Nephron progenitor cell (in vitro differentiated cells): ENCODE data around the gene FBXL7.

Source experiments
- DNase-seq: peaks from one replicate; pipeline ENCODE4 v3.0.0; 2021
- H3K27ac Mint-ChIP-seq: 2 replicates; pipeline ENCODE4 v1.8.0; 2021; ENCODE audit warnings: mild to moderate bottlenecking, moderate library complexity, mixed read lengths
- H3K27me3 Mint-ChIP-seq: 2 replicates; pipeline ENCODE4 v1.8.0; 2021; ENCODE audit warnings: mild to moderate bottlenecking, low read depth, mixed read lengths; ENCODE audit not compliant: poor library complexity
- H3K36me3 Mint-ChIP-seq: 2 replicates; pipeline ENCODE4 v1.8.0; 2021; ENCODE audit warnings: low read depth, mixed read lengths
- H3K4me1 Mint-ChIP-seq: 2 replicates; pipeline ENCODE4 v1.8.0; 2021; ENCODE audit warnings: mixed read lengths
- H3K4me3 Mint-ChIP-seq: 2 replicates; pipeline ENCODE4 v1.8.0; 2021; ENCODE audit warnings: mild to moderate bottlenecking, moderate library complexity, mixed read lengths
- H3K9me3 Mint-ChIP-seq: 2 replicates; pipeline ENCODE4 v1.8.0; 2021; ENCODE audit warnings: mild to moderate bottlenecking, moderate library complexity, mixed read lengths
- TF ChIP-seq, protein P1 (sequence below): fragments of 200-600 bp; sonication (generic); IDR thresholded peaks from 2 replicates; pipeline ENCODE4 v1.5.0; 2021; ENCODE audit warnings: antibody characterized with exemption

Gene FBXL7

GRCh38 chr5:15558240-15558639, 58.3 kb downstream of the FBXL7 start:
- Mint-ChIP-seq H3K4me3 (no peak overlapping the region), H3K27me3 (no peaks in the 10 kb centered on the region)

DNA sequence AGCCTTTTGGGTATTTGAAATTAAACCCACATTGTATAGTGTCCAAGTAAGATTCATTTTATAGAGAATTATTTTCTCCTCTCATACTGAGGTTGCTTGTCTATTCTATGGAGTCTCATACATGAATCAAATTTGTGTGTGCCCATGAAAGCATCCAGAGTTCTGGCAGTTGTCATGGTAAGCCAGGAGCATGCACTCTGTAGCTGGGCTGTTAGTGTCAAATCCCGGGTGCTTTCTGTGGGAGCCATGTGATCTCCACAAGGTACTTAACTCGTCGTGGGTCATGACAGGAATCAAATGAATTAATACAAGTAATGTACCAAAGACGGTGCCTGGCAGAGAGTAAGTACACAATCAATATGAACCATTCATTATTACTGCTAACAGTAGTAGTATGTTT, 58.7 kb downstream of the FBXL7 start:
- Mint-ChIP-seq H3K9me3 (peaks cover 11% of the 10 kb centered on the region), H3K36me3 (peaks cover 20% of the 10 kb centered on the region), H3K27me3 (no peaks in the 10 kb centered on the region), H3K4me3 (no peak overlapping the region), H3K4me1 (peaks cover 12% of the 10 kb centered on the region), H3K27ac (no peak overlapping the region)
- no peak for DNase-seq
- TF ChIP-seq, protein P1, sequence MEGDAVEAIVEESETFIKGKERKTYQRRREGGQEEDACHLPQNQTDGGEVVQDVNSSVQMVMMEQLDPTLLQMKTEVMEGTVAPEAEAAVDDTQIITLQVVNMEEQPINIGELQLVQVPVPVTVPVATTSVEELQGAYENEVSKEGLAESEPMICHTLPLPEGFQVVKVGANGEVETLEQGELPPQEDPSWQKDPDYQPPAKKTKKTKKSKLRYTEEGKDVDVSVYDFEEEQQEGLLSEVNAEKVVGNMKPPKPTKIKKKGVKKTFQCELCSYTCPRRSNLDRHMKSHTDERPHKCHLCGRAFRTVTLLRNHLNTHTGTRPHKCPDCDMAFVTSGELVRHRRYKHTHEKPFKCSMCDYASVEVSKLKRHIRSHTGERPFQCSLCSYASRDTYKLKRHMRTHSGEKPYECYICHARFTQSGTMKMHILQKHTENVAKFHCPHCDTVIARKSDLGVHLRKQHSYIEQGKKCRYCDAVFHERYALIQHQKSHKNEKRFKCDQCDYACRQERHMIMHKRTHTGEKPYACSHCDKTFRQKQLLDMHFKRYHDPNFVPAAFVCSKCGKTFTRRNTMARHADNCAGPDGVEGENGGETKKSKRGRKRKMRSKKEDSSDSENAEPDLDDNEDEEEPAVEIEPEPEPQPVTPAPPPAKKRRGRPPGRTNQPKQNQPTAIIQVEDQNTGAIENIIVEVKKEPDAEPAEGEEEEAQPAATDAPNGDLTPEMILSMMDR, result no peak

More at GRCh38 chr5:15558240-15558639, 58.3 kb downstream of the FBXL7 start:
- TF ChIP-seq, protein P1, result no peak
- Mint-ChIP-seq H3K27ac (no peak overlapping the region), H3K4me1 (peaks cover 12% of the 10 kb centered on the region), H3K9me3 (peaks cover 11% of the 10 kb centered on the region), H3K36me3 (peaks cover 22% of the 10 kb centered on the region)
- DNase-seq, result no peak

DNA sequence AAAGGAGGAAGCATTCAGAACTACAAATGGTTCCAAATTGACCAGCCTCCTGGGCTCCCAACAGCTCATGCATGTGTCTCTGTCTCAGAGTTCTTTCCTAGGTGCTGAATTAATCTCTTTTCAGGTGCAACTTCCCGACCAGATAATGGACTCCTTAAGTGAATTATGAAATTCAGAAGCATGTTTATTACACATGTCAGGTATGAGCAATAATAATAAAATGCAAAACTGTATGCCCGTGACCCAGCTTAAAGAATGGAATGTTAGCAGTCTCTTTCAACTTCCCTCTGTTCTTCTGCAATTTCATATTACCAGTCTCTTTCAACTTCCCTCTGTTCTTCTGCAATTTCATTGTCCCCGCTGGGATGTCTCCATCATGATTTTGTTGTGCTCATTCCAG, 60.4 kb downstream of the FBXL7 start:
- DNase-seq, result no peak
- TF ChIP-seq, protein P1, result no peak
- H3K9me3 Mint-ChIP-seq, result peaks cover 11% of the 10 kb centered on the region
- H3K27ac Mint-ChIP-seq, result no peak overlapping the region
- H3K4me3 Mint-ChIP-seq, result no peak overlapping the region
- no peaks in the 10 kb centered on the region for H3K27me3 Mint-ChIP-seq
- peaks cover 20% of the 10 kb centered on the region for H3K36me3 Mint-ChIP-seq
- peaks cover 12% of the 10 kb centered on the region for H3K4me1 Mint-ChIP-seq

- Mint-ChIP-seq H3K4me1 (peaks cover 5% of the 10 kb centered on the region), H3K9me3 (peaks cover 11% of the 10 kb centered on the region), H3K27me3 (no peaks in the 10 kb centered on the region), H3K36me3 (peaks cover 20% of the 10 kb centered on the region), H3K27ac (no peak overlapping the region), H3K4me3 (no peak overlapping the region)
- TF ChIP-seq, protein P1, result no peak
- no peak for DNase-seq
Measured at GRCh38 chr5:15564523-15564922, 64.5 kb downstream of the FBXL7 start.

DNA sequence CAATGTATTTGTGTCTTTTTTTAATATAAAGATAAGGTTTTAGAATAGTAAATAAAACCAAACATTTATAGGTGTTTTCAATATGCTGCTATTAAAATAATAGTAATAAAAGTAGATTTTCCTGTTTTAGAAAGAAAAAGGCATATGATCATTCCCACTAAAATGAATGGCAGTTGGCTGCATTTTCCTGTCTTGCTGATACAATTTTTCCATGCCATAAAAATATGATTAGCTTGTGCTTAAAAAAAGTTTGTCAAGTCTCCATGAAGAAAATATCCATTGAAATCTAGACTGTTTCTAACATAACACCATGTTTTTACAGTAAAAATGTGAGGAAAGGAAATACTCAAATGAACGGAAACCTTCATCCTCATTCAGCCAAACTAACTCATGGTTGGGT, 65.0 kb downstream of the FBXL7 start:
- H3K36me3 Mint-ChIP-seq, result peaks cover 20% of the 10 kb centered on the region
- H3K9me3 Mint-ChIP-seq, result peaks cover 11% of the 10 kb centered on the region
- no peak for DNase-seq
- no peak overlapping the region for H3K4me3 Mint-ChIP-seq
- no peaks in the 10 kb centered on the region for H3K27me3 Mint-ChIP-seq
- peaks cover 1% of the 10 kb centered on the region for H3K4me1 Mint-ChIP-seq
- no peak overlapping the region for H3K27ac Mint-ChIP-seq
- TF ChIP-seq, protein P1, result no peak

- no peak for DNase-seq
- Mint-ChIP-seq H3K4me1 (no peaks in the 10 kb centered on the region), H3K4me3 (no peak overlapping the region), H3K27ac (no peak overlapping the region), H3K9me3 (peaks cover 13% of the 10 kb centered on the region), H3K27me3 (no peaks in the 10 kb centered on the region), H3K36me3 (peaks cover 14% of the 10 kb centered on the region)
- TF ChIP-seq, protein P1, result no peak
Measured at GRCh38 chr5:15566306-15566705, 66.3 kb downstream of the FBXL7 start.
